BLaER1 treated with 17β-estradiol and CSF1 and Interleukin-3, amounts not matched to agents 10 nM and 100 nM (cell line): ENCODE measurements around the gene IGF2.
A peak's percentile ranks its signal among the peaks of the same experiment; 100 is the strongest.

ENCODE experiments used
- H3K27ac ChIP-seq, 11 experiments: shearing (Covaris generic); formaldehyde crosslinking; 2 replicates each; pipeline ENCODE4 v1.8.1; 2022
- H3K27me3 ChIP-seq, 11 experiments: shearing (Covaris generic); formaldehyde crosslinking; 2 replicates each; pipeline ENCODE4 v1.8.1; 2022
- H3K36me3 ChIP-seq, 11 experiments: shearing (Covaris generic); formaldehyde crosslinking; 2 replicates each; pipeline ENCODE4 v1.8.1; 2022
- H3K4me1 ChIP-seq, 10 experiments: shearing (Covaris generic); formaldehyde crosslinking; 2 replicates each; pipeline ENCODE4 v1.8.1; 2022
- H3K4me2 ChIP-seq, 11 experiments: shearing (Covaris generic); formaldehyde crosslinking; 2 replicates each; pipeline ENCODE4 v1.8.1; 2022
- H3K4me3 ChIP-seq, 10 experiments: shearing (Covaris generic); formaldehyde crosslinking; 2 replicates each; pipeline ENCODE4 v1.8.1; 2022
- H3K9ac ChIP-seq, 11 experiments: shearing (Covaris generic); formaldehyde crosslinking; 2 replicates each; pipeline ENCODE4 v1.8.1; 2022
- H3K9me3 ChIP-seq, 11 experiments: shearing (Covaris generic); formaldehyde crosslinking; replicated peaks in 1 of 11; 2 replicates each; pipeline ENCODE4 v1.8.1; 2022
- H4K20me1 ChIP-seq, 11 experiments: shearing (Covaris generic); formaldehyde crosslinking; 2 replicates each; pipeline ENCODE4 v1.8.1; 2022
- Cebpa-rat ChIP-seq, 11 experiments: shearing (Covaris generic); IDR thresholded peaks; 2 replicates each; pipeline ENCODE4 v1.8.1; 2022

Gene IGF2

DNA sequence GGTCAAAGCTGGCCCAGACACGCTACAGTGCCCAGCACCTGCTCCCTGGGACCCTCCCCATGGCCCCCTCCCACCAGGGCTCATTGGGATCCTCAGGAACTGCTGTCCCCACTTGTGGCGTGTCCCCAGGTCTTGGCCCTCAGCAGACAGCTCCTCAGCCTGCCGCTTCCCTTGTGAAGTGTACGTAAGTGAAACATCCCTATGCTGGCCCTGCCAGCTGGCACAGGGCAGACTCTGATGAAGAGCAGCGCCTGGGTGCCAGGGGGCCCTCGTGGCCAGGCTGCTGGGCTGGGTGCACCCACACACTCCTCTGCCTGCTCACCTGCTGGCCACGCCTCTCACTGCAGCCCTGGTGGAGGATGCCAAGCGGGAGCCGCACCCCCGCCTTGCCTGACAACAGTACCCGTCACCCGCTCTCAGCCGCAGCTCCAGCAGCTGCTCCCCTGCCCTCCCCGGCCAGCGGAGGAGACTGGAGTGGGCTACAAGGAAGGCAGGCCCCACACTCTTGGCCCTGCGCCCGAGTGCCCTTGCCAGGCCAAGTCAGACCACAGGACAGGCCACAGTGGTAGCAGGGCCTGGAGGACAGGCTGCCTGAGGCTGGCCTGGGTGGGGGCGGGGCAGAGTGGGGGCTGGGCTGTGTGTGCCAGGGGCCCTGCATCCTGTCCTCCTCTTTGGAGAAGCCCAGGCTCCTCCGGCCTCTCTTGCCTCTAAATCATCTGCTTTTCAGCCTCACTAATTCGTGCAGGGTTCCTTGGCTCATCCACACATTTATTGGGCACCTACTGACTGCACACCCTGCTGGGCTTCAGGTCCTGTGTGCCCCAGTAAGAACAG lies 39.5 kb downstream of the IGF2 start:
- no peak for TF ChIP-seq Cebpa-rat (IDR thresholded peaks at IDR 0.05)
- Histone ChIP-seq H3K9ac (0 out of 22 replicates have a peak overlapping the region, but pooled peaks of 1 of the 11 experiments have one; percentile 22), H3K36me3 (no peaks in the 10 kb centered on the region), H3K4me2 (peak overlapping the region in 10 of 11 experiments; percentile 3 to 60 (median 42); a peak in 15 of 22 replicates), H3K9me3 (no peaks in the 10 kb centered on the region), H3K4me3 (no peak overlapping the region), H3K27ac (no peak overlapping the region), H4K20me1 (peaks cover 0 to 35% (median 4%) of the 10 kb centered on the region in 11 experiments; a peak in 6 of 22 replicates), H3K4me1 (peaks cover 19 to 57% (median 42%) of the 10 kb centered on the region in 10 experiments), H3K27me3 (peaks cover under 1 to 39% (median 24%) of the 10 kb centered on the region in 11 experiments; a peak in 18 of 22 replicates)

DNA sequence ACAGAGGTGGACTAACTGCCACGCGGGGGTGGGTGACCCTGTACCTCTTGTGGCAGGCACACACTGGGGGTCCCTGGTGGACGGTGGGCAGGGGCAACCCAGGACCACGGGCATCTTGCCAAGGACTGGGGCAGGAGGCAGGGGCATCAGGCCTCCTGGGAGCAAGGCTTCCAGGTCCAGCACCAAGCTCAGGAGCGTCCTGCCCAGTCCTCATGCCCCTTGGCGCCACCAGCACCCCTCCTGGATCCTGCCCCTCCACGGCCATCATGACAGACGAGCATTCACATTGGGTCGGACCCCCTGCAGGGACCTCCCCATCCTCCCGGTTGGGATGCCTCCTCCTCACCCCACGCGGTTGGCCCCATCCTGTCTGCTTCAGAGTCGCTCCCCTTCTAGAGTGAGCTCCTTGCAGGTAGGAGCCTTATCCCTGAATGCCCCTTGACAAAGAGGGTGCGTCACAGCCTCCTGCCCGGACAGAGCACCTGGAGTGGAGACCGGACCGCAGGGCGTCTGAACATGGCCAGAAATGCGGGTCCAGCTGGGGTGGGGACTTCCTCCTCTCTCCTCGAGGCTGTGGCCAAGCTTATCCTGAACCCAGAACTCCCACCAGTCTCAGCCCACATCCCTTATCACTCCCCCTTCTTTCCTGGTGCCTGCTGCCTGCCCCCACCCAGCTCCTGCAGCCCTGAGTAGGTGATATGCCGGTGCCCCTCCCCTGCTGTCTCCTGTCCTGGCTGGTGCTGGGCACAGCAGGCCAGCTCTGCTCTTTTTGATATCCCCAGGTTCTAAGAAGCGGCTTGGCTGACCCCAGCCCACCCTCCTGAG lies 40.3 kb downstream of the IGF2 start:
- H3K4me1 ChIP-seq, result peaks cover 27 to 65% (median 50%) of the 10 kb centered on the region in 10 experiments
- peaks cover 0 to 42% (median 10%) of the 10 kb centered on the region in 11 experiments; a peak in 11 of 22 replicates for H4K20me1 ChIP-seq
- peaks cover 8 to 48% (median 32%) of the 10 kb centered on the region in 11 experiments; a peak in 21 of 22 replicates for H3K27me3 ChIP-seq
- no peak for TF ChIP-seq Cebpa-rat (IDR thresholded peaks at IDR 0.05)
- H3K27ac ChIP-seq, result no peak overlapping the region
- peak overlapping the region in 6 of 11 experiments; percentile 12 to 45 (median 27); a peak in 6 of 22 replicates for H3K4me2 ChIP-seq
- H3K4me3 ChIP-seq, result no peak overlapping the region
- H3K36me3 ChIP-seq, result no peaks in the 10 kb centered on the region
- H3K9me3 ChIP-seq, result no peaks in the 10 kb centered on the region
- H3K9ac ChIP-seq, result no peak overlapping the region

GRCh38 chr11:2097998-2098690 lies 41.0 kb downstream of the IGF2 start:
- no peak for TF ChIP-seq Cebpa-rat (IDR thresholded peaks at IDR 0.05)
- Histone ChIP-seq H3K4me2 (peak overlapping the region in 2 of 11 experiments; percentile 41 to 43; a peak in 2 of 22 replicates), H3K27ac (no peak overlapping the region), H3K36me3 (no peaks in the 10 kb centered on the region), H3K9ac (no peak overlapping the region), H3K4me1 (peaks cover 30 to 73% (median 57%) of the 10 kb centered on the region in 10 experiments), H3K9me3 (peaks cover 0 to 6% (median 0%) of the 10 kb centered on the region in 11 experiments; a peak in 1 of 22 replicates), H4K20me1 (peaks cover 0 to 50% (median 18%) of the 10 kb centered on the region in 11 experiments; a peak in 16 of 22 replicates), H3K27me3 (peaks cover 8 to 53% (median 35%) of the 10 kb centered on the region in 11 experiments; a peak in 21 of 22 replicates), H3K4me3 (no peak overlapping the region)

DNA sequence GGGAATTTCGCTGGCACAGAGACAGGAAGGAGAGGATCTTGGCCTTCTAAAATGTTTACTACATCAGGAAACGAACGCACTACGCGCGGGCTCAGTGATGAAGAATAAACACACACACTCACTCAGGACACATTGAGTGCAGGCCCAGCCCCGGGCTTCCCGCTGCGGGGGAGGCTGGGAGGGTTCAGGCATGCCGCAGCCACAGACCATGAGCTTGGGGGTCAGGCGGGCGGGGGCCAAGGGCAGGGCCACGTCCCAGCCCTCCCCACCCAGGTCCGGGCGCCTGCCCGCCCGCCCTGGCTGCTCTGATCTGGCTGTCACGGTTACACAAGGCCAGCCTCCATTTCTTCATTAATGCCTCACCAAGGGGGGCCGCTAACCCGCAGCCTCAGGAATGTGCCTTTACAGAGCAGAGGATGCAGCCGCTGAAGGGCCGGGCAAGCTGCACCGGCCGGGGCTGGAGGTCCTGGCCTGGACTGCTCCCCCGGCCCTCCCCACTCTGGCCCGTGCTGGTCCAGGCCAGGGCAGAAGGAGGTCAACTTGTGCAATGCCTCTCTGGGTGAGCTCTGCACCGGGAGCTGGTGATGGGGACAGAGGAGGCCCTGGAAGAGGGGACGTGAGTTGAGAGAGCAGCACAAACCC lies 41.7 kb downstream of the IGF2 start:
- Histone ChIP-seq H3K4me3 (no peak overlapping the region), H3K4me1 (peaks cover 30 to 73% (median 61%) of the 10 kb centered on the region in 10 experiments), H3K27ac (no peak overlapping the region; a peak in 1 of 22 replicates), H3K27me3 (peaks cover 9 to 59% (median 39%) of the 10 kb centered on the region in 11 experiments; a peak in 21 of 22 replicates), H3K4me2 (peak overlapping the region in 10 of 11 experiments; percentile 23 to 51 (median 42); a peak in 16 of 22 replicates), H3K9ac (peak overlapping the region in 2 of 11 experiments; percentile 9 to 27; a peak in 1 of 22 replicates), H4K20me1 (peaks cover 0 to 56% (median 24%) of the 10 kb centered on the region in 11 experiments; a peak in 16 of 22 replicates), H3K9me3 (peaks cover 0 to 6% (median 0%) of the 10 kb centered on the region in 11 experiments; a peak in 1 of 22 replicates), H3K36me3 (no peaks in the 10 kb centered on the region)
- TF ChIP-seq Cebpa-rat (IDR thresholded peaks at IDR 0.05), result no peak

DNA sequence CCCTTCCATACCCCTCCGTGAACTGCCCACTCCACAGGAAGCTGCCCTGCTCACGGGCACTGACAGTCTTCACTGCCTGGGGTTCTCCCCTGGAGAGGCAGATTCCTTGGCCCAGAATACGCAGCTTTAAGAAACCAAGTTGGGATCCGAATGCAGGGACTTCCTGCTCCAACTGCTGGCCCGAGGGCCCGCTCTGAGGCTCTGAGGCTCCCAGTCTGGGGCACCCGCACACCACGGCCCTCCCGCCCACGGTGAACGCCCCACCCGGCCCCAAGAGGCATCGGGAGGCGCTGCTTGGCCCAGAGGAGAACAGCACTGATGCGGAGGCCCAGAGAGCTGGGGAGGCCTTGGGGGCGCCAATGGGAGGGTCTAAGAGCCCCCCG lies 42.3 kb downstream of the IGF2 start:
- H3K4me1 ChIP-seq, result peaks cover 29 to 77% (median 66%) of the 10 kb centered on the region in 10 experiments
- no peak overlapping the region; a peak in 1 of 22 replicates for H3K27ac ChIP-seq
- no peak overlapping the region for H3K4me3 ChIP-seq
- peaks cover 0 to 6% (median 0%) of the 10 kb centered on the region in 11 experiments; a peak in 1 of 22 replicates for H3K9me3 ChIP-seq
- peak overlapping the region in 2 of 11 experiments; percentile 9 to 27; a peak in 1 of 22 replicates for H3K9ac ChIP-seq
- H3K36me3 ChIP-seq, result no peaks in the 10 kb centered on the region
- H3K27me3 ChIP-seq, result peaks cover 14 to 65% (median 45%) of the 10 kb centered on the region in 11 experiments; a peak in 21 of 22 replicates
- peak overlapping the region in 10 of 11 experiments; percentile 23 to 51 (median 42); a peak in 16 of 22 replicates for H3K4me2 ChIP-seq
- peaks cover 0 to 62% (median 27%) of the 10 kb centered on the region in 11 experiments; a peak in 16 of 22 replicates for H4K20me1 ChIP-seq
- TF ChIP-seq Cebpa-rat (IDR thresholded peaks at IDR 0.05), result no peak

- peaks cover 19 to 71% (median 51%) of the 10 kb centered on the region in 11 experiments; a peak in 21 of 22 replicates for H3K27me3 ChIP-seq
Measured at GRCh38 chr11:2096011-2096918, 42.9 kb downstream of the IGF2 start.

More at GRCh38 chr11:2096011-2096918, 42.9 kb downstream of the IGF2 start:
- no peak for TF ChIP-seq Cebpa-rat (IDR thresholded peaks at IDR 0.05)
- no peak overlapping the region for H3K27ac ChIP-seq
- H3K9me3 ChIP-seq, result peaks cover 0 to 6% (median 0%) of the 10 kb centered on the region in 11 experiments; a peak in 1 of 22 replicates
- no peak overlapping the region for H3K4me3 ChIP-seq
- H3K4me2 ChIP-seq, result peak overlapping the region in 10 of 11 experiments; percentile 23 to 95 (median 42); a peak in 14 of 22 replicates
- no peak overlapping the region for H3K9ac ChIP-seq
- H3K4me1 ChIP-seq, result peaks cover 29 to 80% (median 68%) of the 10 kb centered on the region in 10 experiments
- no peaks in the 10 kb centered on the region for H3K36me3 ChIP-seq
- peaks cover 0 to 68% (median 32%) of the 10 kb centered on the region in 11 experiments; a peak in 16 of 22 replicates for H4K20me1 ChIP-seq
